K562 (cell line): ENCODE measurements around the gene COL4A1. TPM values are rescaled to one million over a fixed set of nuclear protein-coding genes. Genes with fewer than 3 reads are reported as not detected.

Experiments used
- ATAC-seq: fragments of 200-7000 bp; cut with Tn5 transposase; 3 replicates; pipeline ENCODE4 v1.9.1; 2020; ENCODE audit warnings: moderate library complexity
- BruUV-seq: library from RNA; stranded (reverse); fragments of 400-500 nt; replicated peaks from 2 replicates; lab custom pipeline; 2021; lab: Mats Ljungman, UMichigan
- CTCF ChIA-PET: fragments of 300-600 bp; formaldehyde crosslinking; extraction: SDS; loops from one replicate; lab custom pipeline; 2021; ENCODE audit warnings: low intra/inter-chr PET ratio; lab: Yijun Ruan, JAX
- POLR2A ChIA-PET: fragments of 300-600, 350-650 bp; sonication (Branson Sonifier 250); formaldehyde crosslinking; extraction: SDS; loops from one replicate; lab custom pipeline; 2021; ENCODE audit warnings: antibody characterized with exemption, inconsistent platforms; lab: Yijun Ruan, JAX
- DNase-seq, 4 experiments: peaks; one replicate each; pipeline versions ENCODE4 v3.0.0 to v3.0.0-alpha.2; 2011 to 2018; ENCODE audit warnings: low spot score in 3 of 4, mixed read lengths in 3 of 4; ENCODE audit errors: extremely low read depth in 1 of 4
- FAIRE-seq: peaks from 2 replicates; lab custom pipeline; 2011; peaks lifted over from hg19 to GRCh38; lab: Jason Lieb, UNC
- H2AFZ ChIP-seq: 2 replicates; pipeline ENCODE4 v1.6.0; 2011; ENCODE audit warnings: low read depth, low read length, control low read depth, inconsistent platforms
- H3K27ac ChIP-seq: fragments of 200-600 bp; 3 replicates; pipeline ENCODE4 v1.8.0; 2011; ENCODE audit warnings: low read depth, mild to moderate bottlenecking, control low read depth, inconsistent platforms, low read length, moderate library complexity, mixed read lengths; ENCODE audit errors: extremely low read depth
- H3K27me3 ChIP-seq, 2 experiments: fragments of 300-600 bp in 1 of 2; 2 replicates in 1 of 2; 3 replicates in 1 of 2; pipeline versions ENCODE4 v1.6.0 to v1.8.0; 2011; ENCODE audit warnings: inconsistent platforms in 2 of 2, low read length in 2 of 2, mild to moderate bottlenecking in 1 of 2, mixed read lengths in 1 of 2, moderate library complexity in 1 of 2; ENCODE audit not compliant: control insufficient read depth in 2 of 2, insufficient read depth in 2 of 2
- H3K36me3 ChIP-seq: fragments of 300-600 bp; 3 replicates; pipeline ENCODE4 v1.8.0; 2011; ENCODE audit warnings: mild to moderate bottlenecking, low read length, inconsistent platforms; ENCODE audit not compliant: control insufficient read depth, insufficient read depth
- H3K4me1 ChIP-seq, 2 experiments: fragments of 200-600 bp in 1 of 2; replicated peaks in 1 of 2; 2 replicates in 1 of 2; 3 replicates in 1 of 2; pipeline versions ENCODE4 v1.5.1 to v1.8.0; 2011; ENCODE audit warnings: inconsistent platforms in 2 of 2, low read length in 2 of 2, mild to moderate bottlenecking in 1 of 2, mixed read lengths in 1 of 2, moderate library complexity in 1 of 2; ENCODE audit not compliant: control insufficient read depth in 2 of 2, insufficient read depth in 2 of 2
- H3K4me2 ChIP-seq: 2 replicates; pipeline ENCODE4 v1.6.1; 2011; ENCODE audit warnings: low read length, control low read depth, inconsistent platforms, mixed read lengths; ENCODE audit not compliant: insufficient read depth
- H3K4me3 ChIP-seq: fragments of 200-600 bp; sonication (generic), shearing (Covaris generic); 2 replicates; pipeline ENCODE4 v1.5.1; 2016; ENCODE audit warnings: control low read depth, inconsistent platforms
- H3K79me2 ChIP-seq: fragments of 200-600 bp; 3 replicates; pipeline ENCODE4 v1.8.0; 2011; ENCODE audit warnings: low read length, inconsistent platforms; ENCODE audit not compliant: control insufficient read depth, insufficient read depth
- H3K9ac ChIP-seq, 2 experiments: 2 replicates each; pipeline versions ENCODE4 v1.6.0 to v1.6.1; 2011; ENCODE audit warnings: low read depth in 2 of 2, low read length in 2 of 2, control low read depth in 1 of 2, inconsistent platforms in 1 of 2, mild to moderate bottlenecking in 1 of 2, mixed read lengths in 1 of 2; ENCODE audit not compliant: insufficient read depth in 1 of 2
- H3K9me1 ChIP-seq: one replicate; pipeline ENCODE4 v1.6.0; 2011; ENCODE audit warnings: inconsistent platforms, mild to moderate bottlenecking, low read length, moderate library complexity; ENCODE audit not compliant: control insufficient read depth, insufficient read depth
- H3K9me3 ChIP-seq: replicated peaks from 2 replicates; pipeline ENCODE4 v1.5.1; 2011; ENCODE audit warnings: low read depth, low read length, inconsistent platforms; ENCODE audit not compliant: control insufficient read depth, insufficient read depth
- H4K20me1 ChIP-seq: replicated peaks from 2 replicates; pipeline ENCODE4 v1.6.1; 2011; ENCODE audit warnings: low read length, inconsistent platforms, mixed read lengths; ENCODE audit not compliant: control insufficient read depth, insufficient read depth
- ARNT ChIP-seq, 2 experiments: fragments of 450-650 bp; IDR thresholded peaks; 2 replicates each; pipeline ENCODE4 v1.6.1; 2016; ENCODE audit warnings: mild to moderate bottlenecking in 1 of 2
- KAT8 ChIP-seq: fragments of 450-650 bp; IDR thresholded peaks from 2 replicates; pipeline ENCODE4 v1.6.1; 2016; ENCODE audit warnings: low read depth, mild to moderate bottlenecking
- MCM7 ChIP-seq, 2 experiments: fragments of 450-650 bp; IDR thresholded peaks; 2 replicates each; pipeline ENCODE4 v1.6.1; 2016 to 2018
- NCOR1 ChIP-seq: fragments of 450-650 bp; IDR thresholded peaks from 2 replicates; pipeline ENCODE4 v1.6.1; 2016; ENCODE audit warnings: mild to moderate bottlenecking, moderate library complexity
- NFIC ChIP-seq: fragments of 450-650 bp; IDR thresholded peaks from 2 replicates; pipeline ENCODE4 v1.6.1; 2017; ENCODE audit warnings: mild to moderate bottlenecking, inconsistent platforms
- PHF20 ChIP-seq: fragments of 450-650 bp; IDR thresholded peaks from 2 replicates; pipeline ENCODE4 v1.6.1; 2018; ENCODE audit not compliant: partially characterized antibody
- SPI1 ChIP-seq: IDR thresholded peaks from 2 replicates; pipeline ENCODE4 v1.6.1; 2011; ENCODE audit warnings: low read depth, low read length, control low read depth, borderline replicate concordance
- TAF7 ChIP-seq: fragments of 450-650 bp; IDR thresholded peaks from 2 replicates; pipeline ENCODE4 v1.6.1; 2016; ENCODE audit warnings: missing genetic modification characterization, missing compliant biosample characterization
- TBP ChIP-seq: optimal IDR thresholded peaks from 2 replicates; pipeline ENCODE3; 2011; ENCODE audit warnings: low read depth, low read length, improper control_type of control experiment
- TRIM28 ChIP-seq: fragments of 450-650 bp; IDR thresholded peaks from 2 replicates; pipeline ENCODE4 v1.6.1; 2017
- ZNF146 ChIP-seq: IDR thresholded peaks from one replicate; pipeline ENCODE4 v1.6.1; 2018; ENCODE audit warnings: missing compliant biosample characterization; ENCODE audit not compliant: unreplicated experiment
- WGBS: fragments of 100-300 bp; shearing (Covaris generic); methylation state at CpG from one replicate; pipeline ENCODE4 v1.1.6; 2016; ENCODE audit warnings: low coverage, mixed read lengths; ENCODE audit not compliant: insufficient coverage; ENCODE audit errors: missing lambda C conversion rate; 5-methylcytosine and 5-hydroxymethylcytosine counted together
- in situ Hi-C: fragments of 300-500 bp; cut with MboI; formaldehyde crosslinking; loops from 4 replicates; pipeline ENCODE4 v1.15.0; 2018; ENCODE audit warnings: inconsistent platforms, mixed read lengths
- intact Hi-C: fragments of 100-400 bp; cut with micrococcal nuclease; formaldehyde crosslinking; loops from 2 replicates; pipeline ENCODE4 v1.14.2; 2022
- polyA plus RNA-seq, 8 experiments: library from polyadenylated mRNA; depleted of rRNA in 4 of 8; stranded (reverse) in 5 of 8; unstranded in 3 of 8; fragments of >200 nt; fragmentation: Nextera tagmentation in 2 of 8; fragmentation: Illumina TruSeq in 1 of 8; extraction: Ambion mirVana in 2 of 8; extraction: Trizol in 1 of 8; gene quantifications; 2 replicates each; pipeline versions ENCODE4 v1.2.1 to v1.2.3, GENCODE V29; 2011 to 2014; ENCODE audit warnings: inconsistent platforms in 1 of 8, missing spikeins in 1 of 8
- total RNA-seq, 7 experiments: library from RNA; depleted of rRNA in 6 of 7; stranded (reverse); fragments of >200 nt in 6 of 7; fragmentation: Illumina TruSeq in 2 of 7; extraction: Trizol in 2 of 7; gene quantifications; 2 replicates each; pipeline versions ENCODE4 v1.2.1 to v1.2.3, GENCODE V29; 2011 to 2021; ENCODE audit warnings: low replicate concordance in 1 of 7
- TF ChIP-seq, protein P1 (sequence below): fragments of 450-650 bp; formaldehyde crosslinking; IDR thresholded peaks from 2 replicates; pipeline ENCODE4 v1.4.0; 2022; ENCODE audit warnings: missing genetic modification characterization
- TF ChIP-seq, protein P2 (sequence below): fragments of 250-450 bp; sonication (Bioruptor Pico); IDR thresholded peaks from 2 replicates; pipeline ENCODE4 v1.4.0; 2020
- TF ChIP-seq, protein P3 (sequence below): fragments of 450-650 bp; conservative IDR thresholded peaks from 2 replicates; pipeline ENCODE4 v1.6.1; 2016; ENCODE audit warnings: missing genetic modification characterization, low read depth, mild to moderate bottlenecking, control low read depth, missing compliant biosample characterization

COL4A1 gene
- total and polyA plus RNA-seq, 9 of the 15 experiments (the other 6 are each of a cell fraction or from before 2014, with no cell fraction given) = 0.35 TPM; not detected in 8

DNA sequence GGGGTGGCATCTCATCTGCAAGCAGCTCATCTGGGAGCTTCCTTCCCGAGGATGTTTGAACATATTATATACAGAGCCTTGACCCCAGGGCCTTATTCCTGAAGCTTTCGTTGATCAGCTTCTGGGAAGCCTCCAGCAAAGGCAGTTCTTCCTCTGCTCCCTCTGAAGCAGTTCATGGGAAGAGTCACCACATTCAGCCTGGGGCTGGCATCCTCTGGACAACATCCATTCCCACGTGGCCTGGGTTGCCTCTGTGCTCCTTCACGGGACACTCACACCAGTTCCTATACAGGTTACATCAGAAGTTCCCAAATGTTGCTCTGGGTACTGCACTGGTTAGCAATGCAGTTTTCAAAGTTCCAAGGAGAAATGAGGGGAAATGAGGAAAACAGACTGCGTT is 29.7 kb upstream of the COL4A1 start:
- Histone ChIP-seq H2AFZ (no peak overlapping the region), H3K4me1 (no peaks in the 10 kb centered on the region), H3K27ac (no peak overlapping the region), H3K27me3 (peaks cover 0 to 28% of the 10 kb centered on the region in 2 experiments; a peak in 4 of 5 replicates), H3K79me2 (no peaks in the 10 kb centered on the region), H3K4me3 (no peak overlapping the region), H3K9ac (no peak overlapping the region), H3K9me1 (no peaks in the 10 kb centered on the region), H3K9me3 (no peaks in the 10 kb centered on the region), H3K36me3 (no peaks in the 10 kb centered on the region), H4K20me1 (no peaks in the 10 kb centered on the region), H3K4me2 (no peak overlapping the region)
- FAIRE-seq (no peak), DNase-seq (no peak), ATAC-seq (no peak)
- no peak for TF ChIP-seq NCOR1
- TF ChIP-seq SPI1 = no peak
- TF ChIP-seq, protein P1, sequence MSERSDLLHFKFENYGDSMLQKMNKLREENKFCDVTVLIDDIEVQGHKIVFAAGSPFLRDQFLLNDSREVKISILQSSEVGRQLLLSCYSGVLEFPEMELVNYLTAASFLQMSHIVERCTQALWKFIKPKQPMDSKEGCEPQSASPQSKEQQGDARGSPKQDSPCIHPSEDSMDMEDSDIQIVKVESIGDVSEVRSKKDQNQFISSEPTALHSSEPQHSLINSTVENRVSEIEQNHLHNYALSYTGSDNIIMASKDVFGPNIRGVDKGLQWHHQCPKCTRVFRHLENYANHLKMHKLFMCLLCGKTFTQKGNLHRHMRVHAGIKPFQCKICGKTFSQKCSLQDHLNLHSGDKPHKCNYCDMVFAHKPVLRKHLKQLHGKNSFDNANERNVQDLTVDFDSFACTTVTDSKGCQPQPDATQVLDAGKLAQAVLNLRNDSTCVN (CRISPR knock-in tag) = no peak
- no peak for TF ChIP-seq NFIC
- no peak for TF ChIP-seq TRIM28
- no peak for TF ChIP-seq TBP
- TF ChIP-seq MCM7 (IDR thresholded peaks at IDR 0.05) = no peak
- no peak for TF ChIP-seq TAF7
- TF ChIP-seq, protein P2, sequence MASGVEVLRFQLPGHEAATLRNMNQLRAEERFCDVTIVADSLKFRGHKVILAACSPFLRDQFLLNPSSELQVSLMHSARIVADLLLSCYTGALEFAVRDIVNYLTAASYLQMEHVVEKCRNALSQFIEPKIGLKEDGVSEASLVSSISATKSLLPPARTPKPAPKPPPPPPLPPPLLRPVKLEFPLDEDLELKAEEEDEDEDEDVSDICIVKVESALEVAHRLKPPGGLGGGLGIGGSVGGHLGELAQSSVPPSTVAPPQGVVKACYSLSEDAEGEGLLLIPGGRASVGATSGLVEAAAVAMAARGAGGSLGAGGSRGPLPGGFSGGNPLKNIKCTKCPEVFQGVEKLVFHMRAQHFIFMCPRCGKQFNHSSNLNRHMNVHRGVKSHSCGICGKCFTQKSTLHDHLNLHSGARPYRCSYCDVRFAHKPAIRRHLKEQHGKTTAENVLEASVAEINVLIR (CRISPR knock-in tag) = no peak
- TF ChIP-seq ARNT (IDR thresholded peaks at IDR 0.05) = no peak
- TF ChIP-seq ZNF146 (CRISPR knock-in tag) = no peak
- TF ChIP-seq KAT8 = no peak
- no peak for TF ChIP-seq PHF20
- TF ChIP-seq, protein P3, sequence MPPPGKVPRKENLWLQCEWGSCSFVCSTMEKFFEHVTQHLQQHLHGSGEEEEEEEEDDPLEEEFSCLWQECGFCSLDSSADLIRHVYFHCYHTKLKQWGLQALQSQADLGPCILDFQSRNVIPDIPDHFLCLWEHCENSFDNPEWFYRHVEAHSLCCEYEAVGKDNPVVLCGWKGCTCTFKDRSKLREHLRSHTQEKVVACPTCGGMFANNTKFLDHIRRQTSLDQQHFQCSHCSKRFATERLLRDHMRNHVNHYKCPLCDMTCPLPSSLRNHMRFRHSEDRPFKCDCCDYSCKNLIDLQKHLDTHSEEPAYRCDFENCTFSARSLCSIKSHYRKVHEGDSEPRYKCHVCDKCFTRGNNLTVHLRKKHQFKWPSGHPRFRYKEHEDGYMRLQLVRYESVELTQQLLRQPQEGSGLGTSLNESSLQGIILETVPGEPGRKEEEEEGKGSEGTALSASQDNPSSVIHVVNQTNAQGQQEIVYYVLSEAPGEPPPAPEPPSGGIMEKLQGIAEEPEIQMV (tag) = no peak
- WGBS = 2% methylated on average over 4 of the region's 5 CpGs
- POLR2A ChIA-PET = no interaction called here
- CTCF ChIA-PET = no interaction called here
- intact Hi-C loops = no loop called here
- BruUV-seq = no TSS peak
- in situ Hi-C loops = no loop called here
